ENCODE measurements around the gene EEPD1.
"Not testable (repeated sequence)": the region's sequence is repeated elsewhere in the genome, so short reads cannot be mapped to it uniquely, and the experiment has no call there.

EEPD1 gene

GRCh38 chr7:36152756-36153570 lies at the start of gene EEPD1:
Gene EEPD1, plus strand, starts transcription at chr7:36153254. Its CDS starts 1,071 bp downstream, at chr7:36154325.
- intact Hi-C loops (cut with DNase I): loop anchor here (2.0 to 5.0 kb wide), 2 partner anchors 34 to 128 kb away; no protein-coding TSS in a partner anchor
- peak; percentile 99 to 100 (median 100) for DNase-seq

GRCh38 chr7:36103837-36104561 lies 49.1 kb upstream of the EEPD1 start:
- DNase-seq: no peak
- intact Hi-C loops (cut with DNase I): no loop called here

- intact Hi-C loops (cut with DNase I); DNase-seq: not testable (repeated sequence)
Measured at GRCh38 chr7:36106972-36107908, 45.8 kb upstream of the EEPD1 start.

GRCh38 chr7:36107926-36108631 lies 45.0 kb upstream of the EEPD1 start:
- DNase-seq: no peak
- intact Hi-C loops (cut with DNase I): no loop called here

GRCh38 chr7:36109013-36109627 lies 43.9 kb upstream of the EEPD1 start:
- DNase-seq: no peak
- intact Hi-C loops (cut with DNase I): no loop called here

- intact Hi-C loops (cut with DNase I): no loop called here
- DNase-seq: no peak
Measured at GRCh38 chr7:36110584-36110983, 42.5 kb upstream of the EEPD1 start.

GRCh38 chr7:36112969-36113368 lies 40.1 kb upstream of the EEPD1 start:
- DNase-seq: no peak
- intact Hi-C loops (cut with DNase I): no loop called here

- DNase-seq: no peak
- intact Hi-C loops (cut with DNase I): no loop called here
Measured at GRCh38 chr7:36114355-36114754, 38.7 kb upstream of the EEPD1 start.

- intact Hi-C loops (cut with DNase I): no loop called here
- DNase-seq: peak; percentile 33 to 97 (median 79)
Measured at GRCh38 chr7:36115448-36116321, 37.4 kb upstream of the EEPD1 start.

- DNase-seq: peak in 1 of 10 donors; percentile 72
- intact Hi-C loops (cut with DNase I): no loop called here
Measured at GRCh38 chr7:36116347-36117202, 36.5 kb upstream of the EEPD1 start.

- intact Hi-C loops (cut with DNase I): no loop called here
- no peak for DNase-seq
Measured at GRCh38 chr7:36117203-36117840, 35.7 kb upstream of the EEPD1 start.

- intact Hi-C loops (cut with DNase I): no loop called here
- DNase-seq: no peak
Measured at GRCh38 chr7:36118344-36118743, 34.7 kb upstream of the EEPD1 start.

GRCh38 chr7:36119005-36119706 lies 33.9 kb upstream of the EEPD1 start:
- intact Hi-C loops (cut with DNase I): no loop called here
- no peak for DNase-seq

- intact Hi-C loops (cut with DNase I): not testable (repeated sequence)
Measured at GRCh38 chr7:36119983-36120646, 32.9 kb upstream of the EEPD1 start.

GRCh38 chr7:36125630-36126029 lies 27.4 kb upstream of the EEPD1 start:
- intact Hi-C loops (cut with DNase I); DNase-seq: not testable (repeated sequence)

More at GRCh38 chr7:36119983-36120646, 32.9 kb upstream of the EEPD1 start:
- not testable (repeated sequence) for DNase-seq
